ENCODE data around the gene SGK1.

Gene SGK1

GRCh38 chr6:134317471-134318131, at the start of gene SGK1:
Gene SGK1, minus strand, starts transcription at chr6:134318112. Its CDS starts 652 bp downstream, at chr6:134317460.
- peak; percentile 33 for DNase-seq

GRCh38 chr6:134363323-134364039, 45.6 kb upstream of the SGK1 start:
- peak; percentile 42 for DNase-seq

GRCh38 chr6:134361011-134361410, 43.1 kb upstream of the SGK1 start:
- no peak for DNase-seq

GRCh38 chr6:134359302-134359701, 41.4 kb upstream of the SGK1 start:
- no peak for DNase-seq

GRCh38 chr6:134358320-134358719, 40.4 kb upstream of the SGK1 start:
- no peak for DNase-seq

- no peak for DNase-seq
Observed at GRCh38 chr6:134357022-134357487, 39.1 kb upstream of the SGK1 start.

GRCh38 chr6:134356405-134356804, 38.5 kb upstream of the SGK1 start:
- DNase-seq, result no peak

DNA sequence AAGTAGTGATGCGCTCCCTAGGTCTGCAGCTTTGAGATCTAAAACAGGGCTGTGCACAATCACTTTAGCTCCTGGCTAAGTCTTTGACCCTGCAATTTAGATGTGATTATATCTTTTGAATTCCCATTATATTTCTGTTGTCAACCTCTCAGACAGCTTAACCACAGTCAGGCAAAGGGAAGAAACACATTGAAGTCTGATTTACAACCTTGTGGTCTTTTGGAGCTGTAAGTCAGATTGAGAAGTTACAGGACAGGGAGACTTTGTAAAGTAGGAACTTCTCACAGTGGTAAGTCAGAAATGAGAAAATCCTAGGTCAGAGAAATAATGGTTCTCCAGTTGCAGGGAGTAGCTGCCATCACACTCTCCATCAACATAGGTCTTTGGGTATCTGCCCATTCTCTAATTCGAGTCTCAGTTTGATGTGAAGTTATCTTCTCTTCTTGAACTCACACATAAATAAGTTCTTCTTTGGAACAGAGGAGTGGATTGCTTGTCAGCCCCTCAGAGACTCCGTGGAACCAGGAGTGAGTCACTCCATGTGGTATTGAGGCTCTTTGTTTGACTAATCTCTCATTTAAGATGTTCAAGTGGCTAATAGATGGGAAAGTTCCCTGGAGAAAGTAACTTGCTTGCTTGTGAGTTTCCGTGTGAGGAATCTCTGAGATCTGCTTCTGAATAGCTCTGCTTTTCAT, 35.0 kb upstream of the SGK1 start:
- DNase-seq, result no peak

GRCh38 chr6:134351615-134352474, 33.9 kb upstream of the SGK1 start:
- no peak for DNase-seq

DNA sequence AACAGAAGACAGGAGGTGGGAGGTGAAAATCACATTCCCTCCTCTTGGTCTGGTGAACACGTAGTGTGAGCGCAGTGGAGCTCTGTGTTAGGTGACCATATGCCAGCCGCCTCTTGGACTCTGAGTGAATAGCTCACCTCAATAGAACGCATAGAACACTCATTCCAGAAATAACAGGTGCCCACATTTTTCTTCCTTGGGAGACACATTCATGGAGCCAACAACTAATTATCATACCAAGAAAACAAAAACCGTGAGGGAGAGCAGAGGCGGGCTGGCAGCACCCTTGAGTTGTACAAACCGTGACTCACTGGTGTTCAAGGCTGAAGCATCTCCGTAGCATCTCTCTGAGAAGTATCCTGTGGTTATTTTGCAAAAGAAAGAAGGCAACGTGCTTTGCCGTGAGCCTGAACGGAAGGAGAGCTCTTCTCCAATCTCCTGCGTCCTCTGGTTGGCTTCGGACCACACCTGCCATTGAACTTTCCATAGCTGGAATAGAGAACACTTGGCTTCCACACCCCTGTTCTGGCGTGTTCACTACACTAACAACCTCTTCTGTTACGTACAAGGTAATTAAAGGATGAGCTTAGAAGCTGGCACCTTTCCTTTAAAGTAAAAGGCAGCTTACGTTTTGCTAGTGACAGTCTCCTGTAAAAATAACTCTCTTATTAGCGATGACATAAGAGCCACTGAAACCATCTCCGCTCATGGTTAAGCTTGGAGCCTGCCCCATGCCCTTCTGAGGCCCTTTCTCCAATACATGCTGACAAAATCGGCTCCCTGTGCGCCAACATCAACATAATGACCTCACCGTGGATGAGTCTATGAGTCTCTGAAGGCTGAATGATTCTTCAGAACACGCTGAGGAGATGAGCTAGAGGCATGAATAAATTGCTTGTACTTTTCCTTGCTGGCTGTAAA, 30.2 kb upstream of the SGK1 start:
- DNase-seq, result peak; percentile 89

DNA sequence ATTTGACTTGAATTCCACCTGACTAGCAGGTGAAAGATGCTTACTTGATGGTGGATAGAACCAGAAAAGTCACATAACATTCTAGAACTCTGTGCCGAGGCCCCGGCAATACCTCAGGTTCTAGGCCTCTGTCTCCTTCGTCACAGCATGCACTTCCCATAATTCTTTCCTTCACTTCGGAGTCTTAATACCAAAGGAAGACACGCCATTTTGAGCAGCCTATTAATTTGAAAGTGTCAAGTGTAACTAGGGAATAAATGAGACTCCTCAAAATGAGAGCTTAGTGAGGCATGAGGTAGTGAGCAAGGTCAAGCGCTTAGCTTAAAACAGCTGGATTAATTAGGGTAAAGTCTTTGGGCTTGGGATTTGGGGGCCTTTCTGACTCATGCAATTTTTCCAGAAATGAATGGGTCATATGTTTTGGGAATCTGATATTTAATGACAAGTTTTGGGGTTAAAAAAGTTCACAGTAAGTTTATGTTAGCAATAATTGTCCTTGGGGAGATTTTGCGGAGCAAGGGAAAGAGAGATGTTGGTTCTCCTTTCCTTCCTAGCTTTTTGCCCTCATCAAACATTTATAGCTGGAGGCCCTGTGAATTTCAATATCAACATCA, 29.1 kb upstream of the SGK1 start:
- no peak for DNase-seq

- DNase-seq, result no peak
Observed at GRCh38 chr6:134345789-134346188, 27.9 kb upstream of the SGK1 start.

DNA sequence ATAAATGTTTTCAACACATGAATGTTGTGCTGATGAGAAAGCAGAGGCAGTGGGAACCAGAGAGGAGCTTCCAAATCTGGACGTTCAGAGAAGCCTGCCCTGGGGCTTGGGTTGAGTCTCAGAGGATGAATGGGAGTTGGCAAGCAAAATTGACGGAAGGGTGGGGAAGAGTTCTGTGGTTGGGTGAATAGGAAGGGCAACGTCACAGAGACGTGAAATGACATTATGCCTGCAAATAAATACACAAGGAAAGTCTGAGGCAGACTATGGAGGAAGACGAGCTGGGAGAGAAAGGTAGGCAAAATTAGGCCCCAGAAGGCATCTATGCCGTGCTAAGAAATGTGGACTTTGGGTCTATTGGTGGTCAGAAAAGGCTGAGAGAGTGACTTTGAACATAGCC, 25.2 kb upstream of the SGK1 start:
- no peak for DNase-seq

GRCh38 chr6:134341999-134342567, 24.2 kb upstream of the SGK1 start:
- no peak for DNase-seq

DNA sequence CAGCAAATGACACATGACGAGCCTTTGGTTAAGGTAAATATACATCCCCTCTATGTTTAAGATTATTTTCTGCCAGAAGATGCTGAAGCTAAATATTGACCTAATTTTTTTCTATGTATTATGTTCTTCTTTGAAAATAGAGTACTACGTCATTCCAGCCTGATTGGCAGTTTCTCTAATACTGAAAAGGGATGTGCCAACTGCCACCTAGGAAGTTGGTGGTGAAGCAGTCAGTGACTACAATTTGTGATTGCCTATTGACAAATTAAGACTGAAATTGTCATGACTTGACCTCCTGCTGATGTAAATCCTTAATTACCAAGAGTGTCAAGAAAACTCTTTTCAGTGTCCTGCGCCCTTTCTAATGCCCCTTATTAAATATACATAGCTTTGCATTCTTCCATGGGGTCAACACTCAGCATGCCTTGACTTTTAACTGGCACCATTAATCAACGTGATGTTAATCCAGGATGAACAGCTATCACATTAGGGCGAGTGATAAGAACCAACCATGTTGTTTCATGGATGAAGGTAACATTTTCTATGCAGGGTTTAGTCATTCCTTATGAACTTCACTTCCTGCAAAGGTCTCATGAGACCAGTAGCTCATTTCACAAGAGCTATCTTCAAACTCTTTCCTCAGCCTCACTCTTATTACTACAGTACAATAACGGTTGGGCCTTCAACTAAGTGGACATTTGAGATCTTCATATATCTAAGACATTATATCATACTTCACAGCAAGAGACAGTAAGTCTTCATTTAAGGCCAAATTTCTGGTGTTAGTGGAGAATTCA, 22.5 kb upstream of the SGK1 start:
- no peak for DNase-seq

DNA sequence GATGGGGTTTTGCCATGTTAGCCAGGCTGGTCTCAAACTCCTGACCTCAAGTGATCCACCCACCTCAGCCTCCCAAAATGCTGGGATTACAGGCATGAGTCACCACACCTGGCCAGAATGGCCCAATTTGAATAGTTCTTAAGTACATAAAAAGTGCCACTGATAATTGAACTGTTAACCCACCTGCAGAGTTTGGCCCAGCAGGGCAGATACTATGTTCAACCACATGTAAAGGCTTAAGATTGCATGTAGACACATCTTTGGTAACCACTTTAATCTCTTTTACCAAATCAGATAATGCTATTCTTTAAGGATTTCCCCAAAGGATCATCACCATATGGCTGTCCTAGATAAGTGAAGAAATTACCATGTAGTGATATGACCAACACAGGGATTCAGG, 21.3 kb upstream of the SGK1 start:
- DNase-seq, result no peak

- DNase-seq, result no peak
Observed at GRCh38 chr6:134331256-134331655, 13.3 kb upstream of the SGK1 start.

- DNase-seq, result no peak
Observed at GRCh38 chr6:134330555-134330954, 12.6 kb upstream of the SGK1 start.

DNA sequence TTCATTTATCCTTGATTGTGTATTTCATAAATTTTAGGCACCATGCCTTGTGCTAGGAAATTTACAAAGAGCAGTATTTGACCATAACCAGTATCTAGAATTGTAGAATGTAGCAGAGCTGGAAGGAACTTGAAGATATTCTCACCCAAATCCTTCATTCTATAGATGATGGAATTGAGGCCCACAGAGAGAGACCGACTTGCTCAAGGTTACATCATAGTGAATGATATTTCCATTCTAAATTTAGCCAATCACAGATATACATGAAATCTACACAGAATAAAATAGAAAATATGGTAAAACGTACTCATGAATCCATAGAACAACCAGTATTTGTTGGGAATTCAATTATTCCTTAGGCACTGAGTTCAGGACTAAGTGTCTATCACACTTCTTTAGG, 10.9 kb upstream of the SGK1 start:
- DNase-seq, result no peak

- DNase-seq, result no peak
Observed at GRCh38 chr6:134328138-134328537, 10.2 kb upstream of the SGK1 start.
